Sigmoid colon (tissue), 7 donors: ENCODE results near the gene KRTAP16-1. TPM values are rescaled to one million over a fixed set of nuclear protein-coding genes. Genes with fewer than 3 reads are reported as not detected.

Source experiments
- DNase-seq: peaks from one replicate; pipeline ENCODE4 v3.0.0-alpha.2; 2019
- H3K27ac ChIP-seq, 4 donors: fragments of 200-600 bp; sonication (generic); one replicate each; pipeline ENCODE4 v1.5.1; 2016 to 2019; ENCODE audit warnings: mild to moderate bottlenecking in 1 of 4
- H3K27me3 ChIP-seq, 3 donors: fragments of 200-600 bp; sonication (generic); one replicate each; pipeline ENCODE4 v1.5.1; 2019; ENCODE audit warnings: mild to moderate bottlenecking in 1 of 3
- H3K36me3 ChIP-seq, 4 donors: fragments of 200-600 bp; sonication (generic); one replicate each; pipeline ENCODE4 v1.5.1; 2016 to 2019
- H3K4me1 ChIP-seq, 4 donors: fragments of 200-600 bp; sonication (generic); one replicate each; pipeline ENCODE4 v1.5.1; 2017 to 2019
- H3K4me3 ChIP-seq, 4 donors: fragments of 200-600 bp; sonication (generic); one replicate each; pipeline ENCODE4 v1.5.1; 2017 to 2019; ENCODE audit warnings: mild to moderate bottlenecking in 2 of 4, moderate library complexity in 1 of 4
- H3K9me3 ChIP-seq, 4 donors: fragments of 200-600 bp in 3 of 4; sonication (generic) in 3 of 4; one replicate each; pipeline versions ENCODE4 v1.5.1 to v1.6.1; 2013 to 2019
- EP300 ChIP-seq, 4 donors: sonication (generic); formaldehyde crosslinking; IDR thresholded peaks; one replicate each; pipeline ENCODE4 v1.6.1; 2017; ENCODE audit warnings: antibody characterized with exemption in 4 of 4
- POLR2A ChIP-seq, 2 donors: fragments of 450-650 bp; IDR thresholded peaks; one replicate each; pipeline ENCODE4 v1.6.1; 2016; ENCODE audit warnings: antibody characterized with exemption in 2 of 2, mild to moderate bottlenecking in 2 of 2, moderate library complexity in 2 of 2
- POLR2AphosphoS5 ChIP-seq, 4 donors: sonication (generic); formaldehyde crosslinking; IDR thresholded peaks; one replicate each; pipeline ENCODE4 v1.6.1; 2017; ENCODE audit warnings: antibody characterized with exemption in 4 of 4
- WGBS, 2 donors: extraction: QIAGEN DNeasy Blood & Tissue Kit; methylation state at CpG; one replicate each; pipeline ENCODE4 v1.1.7; 2013; 5-methylcytosine and 5-hydroxymethylcytosine counted together
- intact Hi-C: fragments of 100-400 bp; cut with DNase I; formaldehyde crosslinking; loops from one replicate; pipeline ENCODE4 v1.15.1; 2023
- polyA plus RNA-seq, 3 donors: library from polyadenylated mRNA; stranded (reverse); fragments of 200-250 nt; gene quantifications; one replicate each; pipeline ENCODE4 v1.2.3, GENCODE V29; 2013
- total RNA-seq, 4 donors: library from RNA; depleted of rRNA; stranded (reverse); fragments of >200 nt; gene quantifications; one replicate each; pipeline ENCODE4 v1.1.0, GENCODE V29; 2016
- TF ChIP-seq, protein P1 (sequence below), 4 experiments: fragments of 450-650 bp in 3 of 4; fragments of 200-600 bp in 1 of 4; IDR thresholded peaks; one replicate each; pipeline ENCODE4 v1.5.1; 2016 to 2019; ENCODE audit warnings: antibody characterized with exemption in 4 of 4, mild to moderate bottlenecking in 3 of 4, moderate library complexity in 2 of 4
- donor health status: healthy with polysubstance abuse.
- donor health status: Bipolar disorder and iron deficiency.
- donor health status: healthy.

Gene KRTAP16-1
- total and polyA plus RNA-seq, 7 donors: not detected

DNA sequence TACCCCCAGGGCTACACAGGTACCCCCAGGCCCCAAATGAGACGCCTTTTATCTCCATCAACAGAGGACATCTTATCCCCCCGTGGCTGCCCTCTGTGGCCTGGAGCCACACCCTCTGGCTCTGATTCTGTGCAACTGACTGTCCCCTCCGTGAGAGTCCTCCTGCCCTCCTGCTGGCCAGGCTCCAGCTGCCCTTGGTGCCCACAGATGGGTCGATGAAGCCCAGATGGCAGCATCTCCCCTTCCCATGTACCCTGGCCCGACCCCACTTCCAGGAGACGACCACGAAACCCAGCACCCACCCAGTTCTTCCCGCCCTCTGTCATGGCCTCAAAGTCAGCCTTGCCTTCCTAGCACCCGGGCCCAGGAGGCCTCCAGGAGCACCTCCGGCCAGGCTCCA lies 16.0 kb upstream of the KRTAP16-1 start:
- Histone ChIP-seq H3K36me3 (no peaks in the 10 kb centered on the region), H3K27ac (no peak overlapping the region), H3K4me3 (no peak overlapping the region), H3K9me3 (no peaks in the 10 kb centered on the region), H3K4me1 (no peaks in the 10 kb centered on the region), H3K27me3 (no peaks in the 10 kb centered on the region)
- WGBS, 2 donors: 76 to 89% methylated on average over 10 of the region's 10 CpGs
- intact Hi-C loops: loop anchor here (5.0 kb wide), 1 partner anchor 418 kb away; no protein-coding TSS in a partner anchor
- DNase-seq: no peak
- no peak for TF ChIP-seq POLR2AphosphoS5 (IDR thresholded peaks at IDR 0.05)
- TF ChIP-seq EP300 (IDR thresholded peaks at IDR 0.05): no peak
- TF ChIP-seq, protein P1, sequence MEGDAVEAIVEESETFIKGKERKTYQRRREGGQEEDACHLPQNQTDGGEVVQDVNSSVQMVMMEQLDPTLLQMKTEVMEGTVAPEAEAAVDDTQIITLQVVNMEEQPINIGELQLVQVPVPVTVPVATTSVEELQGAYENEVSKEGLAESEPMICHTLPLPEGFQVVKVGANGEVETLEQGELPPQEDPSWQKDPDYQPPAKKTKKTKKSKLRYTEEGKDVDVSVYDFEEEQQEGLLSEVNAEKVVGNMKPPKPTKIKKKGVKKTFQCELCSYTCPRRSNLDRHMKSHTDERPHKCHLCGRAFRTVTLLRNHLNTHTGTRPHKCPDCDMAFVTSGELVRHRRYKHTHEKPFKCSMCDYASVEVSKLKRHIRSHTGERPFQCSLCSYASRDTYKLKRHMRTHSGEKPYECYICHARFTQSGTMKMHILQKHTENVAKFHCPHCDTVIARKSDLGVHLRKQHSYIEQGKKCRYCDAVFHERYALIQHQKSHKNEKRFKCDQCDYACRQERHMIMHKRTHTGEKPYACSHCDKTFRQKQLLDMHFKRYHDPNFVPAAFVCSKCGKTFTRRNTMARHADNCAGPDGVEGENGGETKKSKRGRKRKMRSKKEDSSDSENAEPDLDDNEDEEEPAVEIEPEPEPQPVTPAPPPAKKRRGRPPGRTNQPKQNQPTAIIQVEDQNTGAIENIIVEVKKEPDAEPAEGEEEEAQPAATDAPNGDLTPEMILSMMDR (IDR thresholded peaks at IDR 0.05): no peak
- TF ChIP-seq POLR2A (IDR thresholded peaks at IDR 0.05): no peak

DNA sequence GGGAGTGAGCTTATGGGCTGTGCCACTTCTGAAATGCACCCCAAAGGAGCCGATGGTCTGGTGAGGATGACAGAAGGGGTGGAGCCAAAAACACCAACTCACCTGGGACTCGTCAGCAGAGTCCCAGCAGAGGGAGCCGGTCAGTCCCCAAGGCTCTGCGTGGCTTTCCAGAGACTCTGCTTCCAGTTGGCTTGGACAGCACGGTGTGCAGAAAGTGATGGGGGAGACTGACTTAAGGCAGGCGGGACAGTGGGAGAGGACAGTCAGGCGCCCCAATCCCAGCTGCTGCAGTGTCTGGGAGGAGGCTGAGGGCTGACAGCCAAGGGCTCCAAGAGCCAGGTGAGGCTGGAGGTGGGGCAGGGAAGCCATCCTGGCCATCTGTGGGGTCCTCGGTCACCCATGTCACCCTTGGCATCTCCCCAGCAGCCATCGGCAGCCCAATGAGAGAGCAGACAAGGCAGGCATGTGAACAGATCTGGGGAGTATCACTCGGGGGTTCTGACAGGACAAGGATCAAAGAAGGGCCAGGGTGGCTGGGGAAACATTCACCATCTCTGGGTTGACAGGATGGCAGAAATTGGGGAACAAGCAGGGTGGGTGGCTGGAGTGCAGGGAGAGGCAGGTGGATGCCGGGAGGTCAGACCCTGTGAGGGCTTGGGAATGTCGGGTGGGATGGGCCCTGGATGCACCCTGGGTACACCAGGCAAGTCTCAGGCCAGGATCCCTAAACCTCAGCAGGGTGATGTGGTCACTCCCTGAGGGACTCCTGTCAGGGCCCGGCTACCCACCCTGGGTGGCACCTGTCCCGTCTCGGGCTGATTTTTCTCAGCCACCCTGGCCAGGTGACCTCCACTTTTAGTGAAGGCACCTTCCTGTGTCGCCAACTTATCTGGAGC lies 15.3 kb upstream of the KRTAP16-1 start:
- no peaks in the 10 kb centered on the region for H3K36me3 ChIP-seq
- H3K27me3 ChIP-seq: no peaks in the 10 kb centered on the region
- DNase-seq: no peak
- no peak overlapping the region for H3K27ac ChIP-seq
- WGBS, 2 donors: 53 to 72% methylated on average over 16 of the region's 16 CpGs
- H3K4me1 ChIP-seq: no peaks in the 10 kb centered on the region
- TF ChIP-seq, protein P1 (IDR thresholded peaks at IDR 0.05): no peak
- no peak for TF ChIP-seq EP300 (IDR thresholded peaks at IDR 0.05)
- no peak for TF ChIP-seq POLR2AphosphoS5 (IDR thresholded peaks at IDR 0.05)
- TF ChIP-seq POLR2A (IDR thresholded peaks at IDR 0.05): no peak
- no peaks in the 10 kb centered on the region for H3K9me3 ChIP-seq
- H3K4me3 ChIP-seq: no peak overlapping the region
- intact Hi-C loops: loop anchor here (5.0 kb wide), 1 partner anchor 417 kb away; no protein-coding TSS in a partner anchor

DNA sequence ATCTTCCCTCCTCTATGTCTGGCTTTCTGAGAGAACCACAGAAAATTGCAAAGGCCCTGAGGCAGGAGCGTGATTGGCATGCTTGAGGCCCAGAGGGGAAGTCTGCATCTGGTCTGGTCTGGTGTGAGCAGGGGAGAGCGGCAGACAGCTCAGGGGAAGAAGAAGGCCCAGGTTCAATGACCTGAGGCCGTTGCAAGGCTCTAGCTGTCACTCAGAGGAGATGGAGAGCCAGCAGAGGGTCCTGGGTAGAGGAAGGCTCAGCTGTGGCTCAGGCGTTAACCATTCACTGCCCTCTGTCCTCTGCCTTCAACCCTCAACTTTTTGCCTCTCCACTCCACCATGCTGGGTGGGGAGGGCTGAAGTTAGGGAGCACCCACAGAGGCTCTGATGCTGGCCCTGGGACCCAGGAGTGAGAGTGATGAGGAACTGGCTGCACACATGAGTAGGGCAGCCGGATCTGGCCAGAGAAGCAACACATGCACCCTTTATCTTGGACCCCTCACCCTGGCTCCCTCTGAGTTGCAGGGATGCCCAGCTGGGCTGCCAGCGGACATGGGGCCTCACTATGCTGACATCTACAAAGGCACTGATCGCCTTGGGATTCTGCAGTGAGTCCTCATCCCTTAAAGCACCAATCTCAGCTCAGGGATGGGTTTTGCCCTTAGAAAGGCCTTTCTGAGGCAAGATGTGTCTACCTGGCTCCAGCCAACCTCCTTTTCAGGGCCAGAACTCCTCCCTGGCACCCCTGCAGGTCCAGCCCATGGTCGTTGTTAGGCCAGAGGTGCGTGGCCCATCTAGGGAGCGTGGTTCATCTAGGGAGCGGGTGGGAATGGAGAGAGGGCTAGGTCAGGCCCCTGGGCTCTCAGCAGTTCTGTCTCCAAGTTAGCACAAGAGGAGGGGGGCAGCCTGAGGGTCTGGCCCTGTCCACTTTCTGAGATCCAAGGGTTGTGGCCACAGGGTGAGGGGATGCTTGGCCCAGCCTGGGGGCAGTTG lies 14.1 kb upstream of the KRTAP16-1 start:
- 89 to 91% methylated on average over 11 of the region's 11 CpGs for WGBS, 2 donors
- no peak for DNase-seq
- intact Hi-C loops: no loop called here
- Histone ChIP-seq H3K4me3 (no peak overlapping the region), H3K4me1 (no peaks in the 10 kb centered on the region), H3K27me3 (no peaks in the 10 kb centered on the region), H3K36me3 (no peaks in the 10 kb centered on the region), H3K27ac (no peak overlapping the region), H3K9me3 (no peaks in the 10 kb centered on the region)
- TF ChIP-seq EP300 (IDR thresholded peaks at IDR 0.05): no peak
- TF ChIP-seq POLR2A (IDR thresholded peaks at IDR 0.05): no peak
- TF ChIP-seq POLR2AphosphoS5 (IDR thresholded peaks at IDR 0.05): no peak
- TF ChIP-seq, protein P1 (IDR thresholded peaks at IDR 0.05): no peak

DNA sequence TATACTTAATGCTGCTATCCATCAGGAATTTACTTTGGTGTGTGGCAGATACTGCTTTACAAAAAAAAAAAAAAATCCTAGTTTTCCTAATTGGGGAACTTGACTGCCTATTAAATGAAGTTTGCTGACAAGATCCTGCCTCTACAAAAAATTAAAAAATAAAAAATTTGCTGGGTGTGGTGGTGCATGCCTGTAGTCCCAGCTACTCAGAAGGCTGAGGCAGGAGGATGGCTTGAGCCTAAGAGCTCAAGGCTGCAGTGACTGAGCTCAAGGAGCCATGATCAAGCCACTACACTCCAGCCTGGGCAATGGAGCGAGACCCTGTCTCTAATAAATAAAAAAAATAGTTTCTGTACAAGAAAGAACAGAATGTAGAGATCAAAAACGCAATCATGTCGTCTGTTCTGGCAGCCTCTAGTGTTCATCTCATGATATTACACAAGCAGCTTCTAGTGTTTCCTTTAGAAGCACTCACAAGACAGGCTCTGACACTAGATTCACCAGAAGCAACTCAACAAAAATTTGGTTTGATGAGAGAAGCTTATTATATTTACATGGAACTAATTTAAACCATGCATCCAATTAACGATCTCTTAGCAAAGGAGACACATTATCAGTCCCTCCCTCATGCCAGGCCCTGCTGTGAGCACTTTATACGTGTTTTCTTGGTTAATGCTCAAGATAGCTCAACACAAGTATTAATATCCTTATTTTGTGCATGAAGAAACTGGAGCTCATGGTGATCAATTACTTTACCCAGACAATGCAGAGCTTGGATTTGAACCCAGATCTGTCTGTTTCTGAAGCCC lies 13.2 kb upstream of the KRTAP16-1 start:
- Histone ChIP-seq H3K9me3 (no peaks in the 10 kb centered on the region), H3K36me3 (no peaks in the 10 kb centered on the region), H3K27me3 (no peaks in the 10 kb centered on the region), H3K4me3 (no peak overlapping the region), H3K4me1 (no peaks in the 10 kb centered on the region), H3K27ac (no peak overlapping the region)
- TF ChIP-seq, protein P1 (IDR thresholded peaks at IDR 0.05): peak in 3 of 4 experiments; percentile 56 to 63 (median 57)
- TF ChIP-seq POLR2AphosphoS5 (IDR thresholded peaks at IDR 0.05): no peak
- WGBS, 2 donors: 31 to 35% methylated on average over 5 of the region's 5 CpGs
- intact Hi-C loops: no loop called here
- no peak for DNase-seq
